NB4 (cell line): Measurements from ENCODE around the gene ZNF865.

Source experiments
- MYC ChIP-seq: IDR thresholded peaks from 2 replicates; pipeline ENCODE4 v1.6.1; 2011; ENCODE audit warnings: low read depth, low read length
- POLR2A ChIP-seq: IDR thresholded peaks from 2 replicates; pipeline ENCODE4 v1.6.1; 2011; ENCODE audit warnings: mild to moderate bottlenecking; ENCODE audit not compliant: insufficient read length; ENCODE audit errors: extremely low read depth
- TF ChIP-seq, protein P1 (sequence below): IDR thresholded peaks from 2 replicates; pipeline ENCODE4 v1.6.1; 2011; ENCODE audit warnings: low read depth, low read length
- TF ChIP-seq, protein P2 (sequence below): IDR thresholded peaks from one replicate; pipeline ENCODE4 v1.5.1; 2012; ENCODE audit warnings: low read depth, low read length

DNA sequence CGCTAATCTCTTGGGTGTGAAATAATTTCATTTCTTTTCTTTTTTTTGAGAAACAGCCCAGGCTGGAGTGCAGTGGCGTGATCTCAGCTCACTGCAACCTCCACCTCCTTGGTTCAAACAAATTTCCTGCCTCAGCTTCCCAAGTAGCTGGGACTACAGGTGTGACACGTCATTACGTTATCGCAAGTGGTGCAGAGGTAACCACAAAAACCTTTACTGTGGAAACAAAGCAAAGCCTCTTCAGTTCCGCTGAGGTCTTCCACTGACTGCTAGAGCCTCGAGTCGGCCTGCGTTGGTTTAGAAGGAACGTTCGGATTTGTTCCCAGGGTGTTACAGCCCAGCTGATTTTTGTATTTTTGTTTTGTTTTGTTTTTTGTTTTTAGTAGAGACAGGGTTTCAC, 20.9 kb downstream of the ZNF865 start:
- no peak for TF ChIP-seq POLR2A
- TF ChIP-seq, protein P1, sequence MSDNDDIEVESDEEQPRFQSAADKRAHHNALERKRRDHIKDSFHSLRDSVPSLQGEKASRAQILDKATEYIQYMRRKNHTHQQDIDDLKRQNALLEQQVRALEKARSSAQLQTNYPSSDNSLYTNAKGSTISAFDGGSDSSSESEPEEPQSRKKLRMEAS: no peak
- TF ChIP-seq, protein P2, sequence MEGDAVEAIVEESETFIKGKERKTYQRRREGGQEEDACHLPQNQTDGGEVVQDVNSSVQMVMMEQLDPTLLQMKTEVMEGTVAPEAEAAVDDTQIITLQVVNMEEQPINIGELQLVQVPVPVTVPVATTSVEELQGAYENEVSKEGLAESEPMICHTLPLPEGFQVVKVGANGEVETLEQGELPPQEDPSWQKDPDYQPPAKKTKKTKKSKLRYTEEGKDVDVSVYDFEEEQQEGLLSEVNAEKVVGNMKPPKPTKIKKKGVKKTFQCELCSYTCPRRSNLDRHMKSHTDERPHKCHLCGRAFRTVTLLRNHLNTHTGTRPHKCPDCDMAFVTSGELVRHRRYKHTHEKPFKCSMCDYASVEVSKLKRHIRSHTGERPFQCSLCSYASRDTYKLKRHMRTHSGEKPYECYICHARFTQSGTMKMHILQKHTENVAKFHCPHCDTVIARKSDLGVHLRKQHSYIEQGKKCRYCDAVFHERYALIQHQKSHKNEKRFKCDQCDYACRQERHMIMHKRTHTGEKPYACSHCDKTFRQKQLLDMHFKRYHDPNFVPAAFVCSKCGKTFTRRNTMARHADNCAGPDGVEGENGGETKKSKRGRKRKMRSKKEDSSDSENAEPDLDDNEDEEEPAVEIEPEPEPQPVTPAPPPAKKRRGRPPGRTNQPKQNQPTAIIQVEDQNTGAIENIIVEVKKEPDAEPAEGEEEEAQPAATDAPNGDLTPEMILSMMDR: no peak
- TF ChIP-seq MYC: no peak
